MG63 (cell line): Measurements from ENCODE around the gene SLC9C1. TPM values are rescaled to one million over a fixed set of nuclear protein-coding genes. Genes with fewer than 3 reads are reported as not detected.
A peak's percentile ranks its signal among the peaks of the same experiment; 100 is the strongest.

Experiments
- DNase-seq: peaks from one replicate; pipeline ENCODE4 v3.0.0-alpha.2; 2020
- H3K27me3 ChIP-seq: fragments of 250-450 bp; sonication (Bioruptor Pico); 2 replicates; pipeline ENCODE4 v1.5.1; 2020; ENCODE audit warnings: mild to moderate bottlenecking, moderate library complexity
- H3K36me3 ChIP-seq: fragments of 250-450 bp; sonication (Bioruptor Pico); 2 replicates; pipeline ENCODE4 v1.5.1; 2020; ENCODE audit warnings: mild to moderate bottlenecking, moderate library complexity
- H3K4me3 ChIP-seq: fragments of 250-450 bp; sonication (Bioruptor Pico); 2 replicates; pipeline ENCODE4 v1.5.1; 2020; ENCODE audit warnings: mild to moderate bottlenecking, moderate library complexity
- H3K9me3 ChIP-seq: fragments of 250-450 bp; sonication (Bioruptor Pico); 2 replicates; pipeline ENCODE4 v1.5.1; 2020; ENCODE audit warnings: mild to moderate bottlenecking, moderate library complexity
- total RNA-seq: library from RNA; depleted of rRNA; stranded (reverse); fragments of >200 nt; shearing (Covaris generic); gene quantifications from 2 replicates; pipeline ENCODE4 v1.2.3, GENCODE V29; 2014; ENCODE audit warnings: low replicate concordance; rRNA removed

The SLC9C1 gene
- total RNA-seq = not detected in 2 replicates

DNA sequence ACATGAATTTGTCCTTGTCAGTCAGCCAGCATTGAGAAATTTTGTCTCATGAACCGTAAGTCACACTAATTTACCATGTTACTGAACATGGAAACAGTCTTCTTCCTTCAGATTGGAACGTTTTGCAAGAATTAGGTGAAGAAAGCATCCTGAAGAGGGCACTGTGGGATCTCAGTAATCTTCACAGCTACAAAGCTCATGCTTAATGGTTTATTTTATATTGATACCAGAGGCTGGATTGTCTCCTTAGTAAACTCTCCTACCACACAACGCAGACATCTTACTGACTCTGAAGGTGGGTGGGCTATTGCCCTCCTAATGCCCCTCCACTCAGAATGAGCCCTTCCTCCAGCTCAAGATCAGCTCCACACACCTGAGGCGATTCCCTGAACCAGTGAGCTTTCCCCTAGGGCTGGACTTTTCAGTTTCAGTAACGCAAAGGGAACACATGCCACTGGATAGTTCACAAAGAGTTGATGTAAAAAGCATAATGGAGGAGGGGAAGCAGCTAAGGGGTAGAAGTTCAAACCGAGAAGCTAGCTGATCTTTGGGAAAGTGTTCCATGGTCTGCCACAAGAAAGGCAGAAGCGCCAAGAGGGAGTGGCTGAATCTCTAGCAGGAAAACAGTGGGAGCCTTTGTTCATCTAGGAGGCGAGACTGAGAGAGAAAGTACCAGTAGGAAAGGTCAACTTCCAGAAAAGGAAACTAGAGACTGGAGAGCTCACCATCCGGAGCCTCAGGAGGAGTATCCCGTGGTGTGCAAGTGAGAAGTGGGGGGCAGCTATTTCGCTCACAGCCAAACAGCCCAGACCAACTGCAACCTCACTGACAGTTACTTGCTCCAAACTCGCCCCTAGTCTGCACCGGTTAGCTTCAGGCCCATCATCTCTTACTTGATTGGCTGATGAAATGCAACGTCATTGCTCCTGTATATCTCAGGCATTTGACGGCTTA lies at the start of gene SLC9C1:
TSS of gene SLC9C1 (minus strand) at position 849 of the 954 bp plus-strand sequence. CDS start 7,425 bp downstream, outside the sequence.
- Histone ChIP-seq H3K36me3 (no peaks in the 10 kb centered on the region), H3K9me3 (no peaks in the 10 kb centered on the region; the same call in 1 of the 2 replicates), H3K27me3 (no peaks in the 10 kb centered on the region; the same call in none of the 2 replicates), H3K4me3 (peak within 1 kb of the TSS; percentile 17)
- peak; percentile 14 for DNase-seq

- Histone ChIP-seq H3K27me3 (peaks cover 9% of the 10 kb centered on the region), H3K4me3 (no peak overlapping the region), H3K36me3 (no peaks in the 10 kb centered on the region), H3K9me3 (no peaks in the 10 kb centered on the region)
- no peak for DNase-seq
These were observed 47.4 kb upstream of the SLC9C1 start for GRCh38 chr3:112341386-112341785.

DNA sequence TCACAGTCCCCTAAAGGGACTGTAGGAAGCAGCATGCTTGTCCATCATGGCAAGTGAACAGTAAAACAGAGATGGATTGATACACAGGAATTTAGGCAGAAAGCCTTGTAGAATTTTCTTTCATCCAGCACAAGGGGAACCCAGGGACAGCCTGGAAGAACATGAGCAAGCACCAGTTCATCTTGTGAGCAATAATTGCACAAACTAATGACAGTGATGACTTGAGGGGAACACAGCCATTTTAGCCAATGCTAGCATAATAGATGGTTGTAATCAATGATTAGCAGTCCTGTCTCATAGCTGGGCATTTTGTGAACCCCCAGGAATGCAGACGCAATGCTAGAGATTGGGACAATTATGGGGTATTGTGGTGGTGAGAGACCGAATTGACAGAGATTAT lies 45.6 kb upstream of the SLC9C1 start:
- H3K27me3 ChIP-seq = peaks cover 25% of the 10 kb centered on the region
- no peak overlapping the region for H3K4me3 ChIP-seq
- DNase-seq = no peak
- H3K36me3 ChIP-seq = no peaks in the 10 kb centered on the region
- no peaks in the 10 kb centered on the region for H3K9me3 ChIP-seq

DNA sequence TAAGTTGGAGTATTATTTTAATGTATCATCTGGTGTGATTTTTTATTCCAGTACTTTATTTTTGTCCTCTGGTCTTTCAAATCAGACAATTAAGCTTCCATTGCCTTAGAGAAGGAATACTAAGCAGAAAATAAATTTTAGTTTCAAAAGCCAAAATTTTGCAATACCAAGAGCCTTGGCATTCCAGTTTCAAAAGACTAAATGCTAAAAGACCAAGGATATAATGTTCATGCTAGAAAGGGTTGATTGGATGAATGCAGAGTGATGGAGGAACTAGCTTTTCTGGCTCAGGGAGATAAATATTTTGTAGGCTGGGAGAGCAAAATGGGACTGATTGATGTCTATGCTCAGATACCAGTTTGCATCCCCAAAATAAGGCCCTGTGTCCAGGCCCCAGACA lies 45.1 kb upstream of the SLC9C1 start:
- Histone ChIP-seq H3K4me3 (no peak overlapping the region), H3K27me3 (peaks cover 28% of the 10 kb centered on the region), H3K9me3 (no peaks in the 10 kb centered on the region), H3K36me3 (no peaks in the 10 kb centered on the region)
- DNase-seq = no peak

DNA sequence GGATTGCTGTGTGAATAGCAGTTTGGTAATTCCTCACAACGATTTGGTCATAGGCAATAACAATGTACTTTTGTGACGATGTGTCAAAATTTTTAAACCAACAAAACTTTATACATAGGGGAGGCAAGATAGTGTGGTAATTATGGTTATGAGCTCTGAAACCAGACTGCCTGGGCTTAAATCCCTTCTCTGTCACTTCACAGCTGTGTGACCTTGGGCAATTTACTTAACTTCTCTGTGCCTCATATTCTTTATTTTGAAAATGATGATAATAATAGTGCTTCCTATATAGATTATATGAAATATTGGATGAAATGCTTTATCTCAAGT lies 44.7 kb upstream of the SLC9C1 start:
- DNase-seq = no peak
- no peaks in the 10 kb centered on the region for H3K9me3 ChIP-seq
- H3K27me3 ChIP-seq = peaks cover 32% of the 10 kb centered on the region
- no peak overlapping the region for H3K4me3 ChIP-seq
- no peaks in the 10 kb centered on the region for H3K36me3 ChIP-seq

DNA sequence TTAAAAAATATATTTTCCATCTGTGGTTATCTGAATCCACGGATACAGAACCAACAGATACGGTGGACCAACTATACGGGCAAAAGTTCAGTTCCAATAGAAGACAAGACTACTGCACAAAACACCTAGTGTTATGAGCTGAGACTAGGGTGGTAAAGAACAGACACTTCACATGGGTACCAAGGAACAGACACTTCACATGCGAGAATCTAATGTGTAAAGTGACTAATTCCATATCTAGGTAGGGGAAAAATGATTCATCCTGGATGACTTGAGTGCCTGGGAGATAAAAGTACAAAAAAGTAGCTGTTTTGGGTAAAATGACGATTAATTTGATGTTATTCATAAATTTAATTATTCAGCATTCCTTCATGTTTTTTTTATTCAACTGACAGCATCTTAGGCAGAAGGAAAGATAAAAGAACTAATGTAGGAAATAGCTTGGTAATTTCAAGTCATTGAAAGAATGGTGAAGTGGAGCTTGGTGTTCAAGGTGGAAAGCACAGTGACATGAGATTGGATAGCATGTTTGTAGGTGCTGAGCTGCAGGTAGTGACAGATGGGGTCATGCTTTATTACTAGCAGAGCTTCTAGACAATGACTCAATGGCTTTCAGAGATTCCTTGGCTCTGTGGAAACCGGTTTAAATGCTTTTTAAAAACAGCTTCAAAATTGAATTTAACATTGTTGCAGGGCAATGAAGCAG lies 44.2 kb upstream of the SLC9C1 start:
- H3K4me3 ChIP-seq = no peak overlapping the region
- H3K27me3 ChIP-seq = peaks cover 37% of the 10 kb centered on the region
- H3K9me3 ChIP-seq = no peaks in the 10 kb centered on the region
- H3K36me3 ChIP-seq = no peaks in the 10 kb centered on the region
- DNase-seq = no peak

GRCh38 chr3:112335434-112335781 lies 41.4 kb upstream of the SLC9C1 start:
- Histone ChIP-seq H3K4me3 (no peak overlapping the region), H3K9me3 (no peaks in the 10 kb centered on the region), H3K27me3 (peaks cover 46% of the 10 kb centered on the region), H3K36me3 (no peaks in the 10 kb centered on the region)
- DNase-seq = no peak

- Histone ChIP-seq H3K36me3 (no peaks in the 10 kb centered on the region), H3K9me3 (no peaks in the 10 kb centered on the region), H3K27me3 (peaks cover 48% of the 10 kb centered on the region), H3K4me3 (no peak overlapping the region)
- no peak for DNase-seq
These were observed 40.8 kb upstream of the SLC9C1 start for GRCh38 chr3:112334691-112335433.

- Histone ChIP-seq H3K9me3 (no peaks in the 10 kb centered on the region), H3K36me3 (no peaks in the 10 kb centered on the region), H3K27me3 (peaks cover 51% of the 10 kb centered on the region), H3K4me3 (peak overlapping the region; percentile 29)
- DNase-seq = no peak
These were observed 39.6 kb upstream of the SLC9C1 start for GRCh38 chr3:112333381-112334317.

- H3K4me3 ChIP-seq = peak within 1 kb of the TSS; percentile 29
- H3K36me3 ChIP-seq = no peaks in the 10 kb centered on the region
- peaks cover 47% of the 10 kb centered on the region for H3K27me3 ChIP-seq
- H3K9me3 ChIP-seq = no peaks in the 10 kb centered on the region
- peak; percentile 45 for DNase-seq
These were observed 39.0 kb upstream of the SLC9C1 start, which contains the start of gene CD200 for GRCh38 chr3:112333002-112333380. CD200 (plus strand) TSS chr3:112333156; CDS start chr3:112333213, 57 bp downstream.

DNA sequence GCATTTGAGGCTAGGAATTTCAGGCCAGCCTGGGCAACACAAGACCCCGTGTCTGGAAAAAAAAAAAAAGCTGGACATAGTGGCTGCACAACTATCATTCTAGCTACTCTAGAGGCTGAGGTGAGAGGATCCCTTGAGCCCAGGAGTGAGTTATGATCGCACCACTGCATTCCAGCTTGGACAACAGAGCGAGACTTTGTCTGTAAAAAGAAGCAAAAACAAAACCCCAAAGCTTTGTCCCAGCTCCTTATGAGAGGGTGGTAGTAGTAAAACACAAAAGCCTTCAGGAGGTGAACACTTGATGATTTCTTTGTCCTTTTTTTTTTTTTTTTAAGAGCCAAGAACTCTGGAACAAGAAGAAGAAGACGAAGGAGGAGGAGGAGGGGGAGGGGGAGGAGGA lies 37.8 kb upstream of the SLC9C1 start:
- H3K9me3 ChIP-seq = no peaks in the 10 kb centered on the region
- no peaks in the 10 kb centered on the region for H3K36me3 ChIP-seq
- DNase-seq = no peak

GRCh38 chr3:112327371-112327951 lies 33.4 kb upstream of the SLC9C1 start:
- H3K27me3 ChIP-seq = peaks cover 32% of the 10 kb centered on the region
- no peaks in the 10 kb centered on the region for H3K9me3 ChIP-seq
- no peak overlapping the region for H3K4me3 ChIP-seq
- no peaks in the 10 kb centered on the region for H3K36me3 ChIP-seq
- no peak for DNase-seq

More for the DNA sequence above, 37.8 kb upstream of the SLC9C1 start:
- H3K4me3 ChIP-seq = no peak overlapping the region
- H3K27me3 ChIP-seq = peaks cover 51% of the 10 kb centered on the region

DNA sequence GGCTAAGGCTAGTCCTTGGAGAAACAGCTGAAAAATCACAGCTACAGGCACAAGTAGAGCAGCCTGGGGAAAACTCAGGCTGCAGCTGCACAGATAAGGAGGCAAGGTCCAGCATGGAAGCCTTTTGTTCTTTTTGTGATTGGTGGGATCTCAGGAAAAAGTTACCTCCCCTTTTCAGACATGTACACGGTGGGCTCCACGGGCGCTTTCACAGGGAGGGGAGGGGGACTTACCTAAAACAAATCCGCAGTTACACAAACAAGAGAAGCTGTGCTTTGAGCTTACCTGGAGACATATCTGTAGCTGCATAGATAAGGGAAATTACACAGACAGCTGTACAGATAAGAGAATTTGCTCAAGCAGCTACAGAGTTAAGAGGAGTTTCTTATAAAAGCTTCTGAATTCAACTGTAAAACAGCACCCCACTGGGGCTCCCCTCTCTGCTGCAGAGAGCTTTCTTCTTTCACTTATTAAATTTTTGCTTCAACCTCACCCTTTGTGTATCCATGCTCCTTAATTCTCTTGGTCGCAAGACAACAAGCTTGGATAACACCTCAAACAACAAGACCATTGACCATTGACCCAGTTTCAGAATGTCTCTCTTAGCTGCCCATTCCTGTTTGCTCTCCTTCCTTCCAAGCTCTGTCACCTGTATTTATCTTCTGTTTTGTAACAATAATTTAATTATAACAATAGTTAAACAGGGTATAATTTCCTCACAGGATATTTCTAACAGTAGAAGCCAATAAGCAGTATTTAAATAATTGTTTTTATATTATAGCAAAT lies 28.0 kb upstream of the SLC9C1 start:
- Histone ChIP-seq H3K9me3 (no peaks in the 10 kb centered on the region), H3K36me3 (no peaks in the 10 kb centered on the region), H3K4me3 (no peak overlapping the region), H3K27me3 (peaks cover 31% of the 10 kb centered on the region)
- DNase-seq = no peak

DNA sequence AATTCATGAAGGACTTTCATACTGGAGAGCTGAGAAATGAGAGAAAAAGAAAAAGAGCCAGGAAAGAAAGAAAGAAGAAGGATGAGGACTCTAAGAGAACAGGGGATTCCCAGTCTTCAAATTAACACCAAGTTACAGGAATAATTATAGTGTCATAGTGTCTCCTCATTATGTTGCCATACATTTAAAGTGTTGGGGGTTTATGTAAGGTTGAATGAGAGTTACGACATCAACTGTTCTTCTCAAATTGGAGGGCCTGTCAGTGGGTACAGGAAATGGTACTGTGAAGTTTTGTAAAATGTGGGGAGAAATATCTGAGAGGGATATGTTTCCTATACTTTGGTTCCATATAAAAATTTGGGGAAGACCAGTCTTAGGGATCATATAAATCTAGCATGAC lies 26.7 kb upstream of the SLC9C1 start:
- Histone ChIP-seq H3K9me3 (no peaks in the 10 kb centered on the region), H3K27me3 (peaks cover 27% of the 10 kb centered on the region), H3K4me3 (no peak overlapping the region), H3K36me3 (no peaks in the 10 kb centered on the region)
- no peak for DNase-seq
